K562 (cell line): ENCODE measurements around the gene ANAPC4.

Experiments used
- CREB1 ChIP-seq, 2 experiments: sonication (generic) in 1 of 2; formaldehyde crosslinking in 1 of 2; IDR thresholded peaks; 2 replicates each; pipeline versions ENCODE4 v1.6.1 to v1.8.0; 2012 to 2022; ENCODE audit warnings: inconsistent platforms in 1 of 2, mild to moderate bottlenecking in 1 of 2, missing genetic modification reagents in 1 of 2, moderate library complexity in 1 of 2
- CTCF ChIP-seq, 3 experiments: IDR thresholded peaks in 2 of 3; conservative IDR thresholded peaks in 1 of 3; 2 replicates each; pipeline ENCODE4 v1.5.1; 2011 to 2012; ENCODE audit warnings: low read length in 3 of 3, mild to moderate bottlenecking in 3 of 3, control low read depth in 2 of 3, improper control_type of control experiment in 1 of 3, inconsistent platforms in 1 of 3, low read depth in 1 of 3, mixed read lengths in 1 of 3, moderate library complexity in 1 of 3; ENCODE audit not compliant: insufficient read depth in 2 of 3
- E2F1 ChIP-seq: sonication (generic); formaldehyde crosslinking; IDR thresholded peaks from 2 replicates; pipeline ENCODE4 v1.8.1; 2023; ENCODE audit warnings: mild to moderate bottlenecking, missing genetic modification reagents, moderate library complexity
- E2F3 ChIP-seq: fragments of 250-450 bp; sonication (Bioruptor Pico); IDR thresholded peaks from 2 replicates; pipeline ENCODE4 v1.4.0; 2020; ENCODE audit warnings: mild to moderate bottlenecking
- ELK1 ChIP-seq: sonication (generic); formaldehyde crosslinking; IDR thresholded peaks from 2 replicates; pipeline ENCODE4 v1.8.1; 2022; ENCODE audit warnings: missing genetic modification reagents
- EZH2 ChIP-seq: IDR thresholded peaks from 2 replicates; pipeline ENCODE4 v1.6.1; 2012; ENCODE audit warnings: low read depth, mild to moderate bottlenecking, inconsistent platforms, low read length, borderline replicate concordance
- GTF2F1 ChIP-seq: IDR thresholded peaks from 2 replicates; pipeline ENCODE4 v1.6.1; 2011; ENCODE audit warnings: low read depth, low read length, improper control_type of control experiment
- MXI1 ChIP-seq: IDR thresholded peaks from 2 replicates; pipeline ENCODE4 v1.6.1; 2011; ENCODE audit warnings: low read depth, mild to moderate bottlenecking, improper control_type of control experiment, low read length
- NR2C1 ChIP-seq, 2 experiments: fragments of 450-650 bp; IDR thresholded peaks; 2 replicates each; pipeline ENCODE4 v1.6.1; 2017; ENCODE audit warnings: mild to moderate bottlenecking in 2 of 2, antibody characterized with exemption in 1 of 2, inconsistent platforms in 1 of 2, missing compliant biosample characterization in 1 of 2, missing genetic modification characterization in 1 of 2
- NR2F6 ChIP-seq: fragments of 450-650 bp; formaldehyde crosslinking; IDR thresholded peaks from 2 replicates; pipeline ENCODE4 v1.4.0; 2020; ENCODE audit warnings: mild to moderate bottlenecking
- POLR2A ChIP-seq: fragments of 450-650 bp; conservative IDR thresholded peaks from 2 replicates; pipeline ENCODE4 v1.6.1; 2016
- SMC3 ChIP-seq: conservative IDR thresholded peaks from 2 replicates; pipeline ENCODE4 v1.6.1; 2011; ENCODE audit warnings: low read depth, low read length, improper control_type of control experiment; ENCODE audit not compliant: insufficient read depth

GRCh38 chr4:25442863-25443307, 65.8 kb downstream of the ANAPC4 start:
- TF ChIP-seq CTCF (IDR thresholded peaks at IDR 0.05 in 2 of 3, conservative IDR thresholded peaks at IDR 0.05 in 1 of 3; ENCODE audit: insufficient read depth in 2 of 3, low read depth in 1 of 3, low read length in 3 of 3) (no peak), NR2C1 (IDR thresholded peaks at IDR 0.05) (no peak), NR2C1 (tag; IDR thresholded peaks at IDR 0.05) (no peak), E2F1 (no peak), E2F3 (CRISPR knock-in tag) (no peak), GTF2F1 (no peak), NR2F6 (CRISPR knock-in tag) (no peak), SMC3 (no peak), MXI1 (no peak), CREB1 (IDR thresholded peaks at IDR 0.05) (no peak), CREB1 (CRISPR knock-in tag; IDR thresholded peaks at IDR 0.05) (no peak), ELK1 (CRISPR knock-in tag) (no peak), EZH2 (no peak), POLR2A (no peak)
